IPS-18c (cell line): ENCODE data around the gene ARF6.

Experiments used
- H3K4me3 ChIP-seq: 2 replicates; pipeline ENCODE4 v1.7.0; 2013; ENCODE audit warnings: low read depth, mild to moderate bottlenecking, low read length, moderate library complexity; ENCODE audit not compliant: insufficient read depth
- H3K9me3 ChIP-seq: one replicate; pipeline ENCODE4 v1.6.1; 2013; ENCODE audit warnings: mild to moderate bottlenecking, low read length, moderate library complexity; ENCODE audit not compliant: control insufficient read depth, insufficient read depth

The ARF6 gene

GRCh38 chr14:49892636-49893308, at the start of gene ARF6:
Gene ARF6, plus strand, starts transcription at chr14:49893082. Its CDS starts 655 bp downstream, at chr14:49893737.
- peak within 1 kb of the TSS; percentile 97 for H3K4me3 ChIP-seq
- H3K9me3 ChIP-seq = no peaks in the 10 kb centered on the region

- Histone ChIP-seq H3K4me3 (no peak overlapping the region), H3K9me3 (no peaks in the 10 kb centered on the region)
Measured at GRCh38 chr14:49849213-49849847, 43.6 kb upstream of the ARF6 start.

GRCh38 chr14:49851813-49852212, 41.1 kb upstream of the ARF6 start:
- peak overlapping the region; percentile 85 for H3K4me3 ChIP-seq
- H3K9me3 ChIP-seq = no peaks in the 10 kb centered on the region

GRCh38 chr14:49852301-49853157, 40.4 kb upstream of the ARF6 start, which contains the start of gene NEMF:
Gene NEMF, minus strand, starts transcription at chr14:49852788. Its CDS starts 35 bp downstream, at chr14:49852753.
- H3K4me3 ChIP-seq = peak within 1 kb of the TSS; percentile 85
- no peaks in the 10 kb centered on the region for H3K9me3 ChIP-seq

GRCh38 chr14:49853158-49853477, 39.8 kb upstream of the ARF6 start:
- no peaks in the 10 kb centered on the region for H3K9me3 ChIP-seq
- H3K4me3 ChIP-seq = peak overlapping the region; percentile 85; the same call in 1 of the 2 replicates

- no peaks in the 10 kb centered on the region for H3K9me3 ChIP-seq
- no peak overlapping the region; the same call in 1 of the 2 replicates for H3K4me3 ChIP-seq
Measured at GRCh38 chr14:49853572-49854375, 39.1 kb upstream of the ARF6 start.

- no peak overlapping the region for H3K4me3 ChIP-seq
- H3K9me3 ChIP-seq = no peaks in the 10 kb centered on the region
Measured at GRCh38 chr14:49857427-49858003, 35.4 kb upstream of the ARF6 start.

- Histone ChIP-seq H3K4me3 (no peak overlapping the region), H3K9me3 (no peaks in the 10 kb centered on the region)
Measured at GRCh38 chr14:49858383-49858782, 34.5 kb upstream of the ARF6 start.

GRCh38 chr14:49860988-49861698, 31.7 kb upstream of the ARF6 start:
- H3K4me3 ChIP-seq = peak overlapping the region; percentile 70
- no peaks in the 10 kb centered on the region for H3K9me3 ChIP-seq

GRCh38 chr14:49861699-49862088, 31.2 kb upstream of the ARF6 start:
- H3K9me3 ChIP-seq = no peaks in the 10 kb centered on the region

GRCh38 chr14:49862089-49862673, 30.7 kb upstream of the ARF6 start:
- no peaks in the 10 kb centered on the region for H3K9me3 ChIP-seq
- H3K4me3 ChIP-seq = peak overlapping the region; percentile 70

More at GRCh38 chr14:49861699-49862088, 31.2 kb upstream of the ARF6 start:
- H3K4me3 ChIP-seq = peak overlapping the region; percentile 70

GRCh38 chr14:49863487-49864281, 29.2 kb upstream of the ARF6 start:
- Histone ChIP-seq H3K4me3 (peak overlapping the region; percentile 68), H3K9me3 (no peaks in the 10 kb centered on the region)

GRCh38 chr14:49865431-49865859, 27.4 kb upstream of the ARF6 start:
- H3K4me3 ChIP-seq = no peak overlapping the region
- no peaks in the 10 kb centered on the region for H3K9me3 ChIP-seq

GRCh38 chr14:49867831-49868719, 24.8 kb upstream of the ARF6 start:
- Histone ChIP-seq H3K4me3 (peak overlapping the region; percentile 71), H3K9me3 (no peaks in the 10 kb centered on the region)
